ENCODE data around the gene ATP13A4. TPM values are rescaled to one million over a fixed set of nuclear protein-coding genes. Genes with fewer than 3 reads are reported as not detected.

The ATP13A4 gene
- total and polyA plus RNA-seq, 2 of the 8 experiments (the other 6 are each of a cell fraction or from before 2014, with no cell fraction given), result 0.12 TPM; not detected in 1

DNA sequence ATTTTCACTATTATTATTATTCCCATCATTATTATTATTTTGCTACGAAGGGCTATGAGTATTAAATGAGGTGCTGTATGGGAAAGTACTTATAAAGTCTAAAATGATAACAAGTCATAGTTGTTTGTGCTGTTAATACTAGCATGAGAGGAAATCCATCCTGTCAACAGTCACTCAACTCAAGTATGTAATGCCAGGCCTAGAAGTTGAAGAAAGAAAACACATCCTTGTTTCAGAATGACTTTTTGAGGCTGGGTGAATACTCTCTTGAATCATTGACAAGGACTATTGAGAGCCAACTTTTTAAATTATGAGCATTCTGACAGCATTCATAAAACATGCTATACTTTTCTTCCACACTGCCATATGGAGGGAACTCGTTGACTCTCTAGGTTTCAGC is 115.3 kb downstream of the ATP13A4 start:
- H3K36me3 ChIP-seq (ENCODE audit: control insufficient read depth in 2 of 4, insufficient read depth in 4 of 4, low read length in 3 of 4), result no peaks in the 10 kb centered on the region
- H3K79me1 ChIP-seq (ENCODE audit: low read depth, low read length), result no peaks in the 10 kb centered on the region
- H3K56ac ChIP-seq (replicated peaks; ENCODE audit: insufficient read length, low read depth, low read length), result no peak overlapping the region
- no peak overlapping the region for H2AK5ac ChIP-seq (ENCODE audit: low read depth, low read length)
- ChIA-PET POLR2A (ENCODE audit: partially characterized antibody) (no interaction called here), CTCF (ENCODE audit: partially characterized antibody) (no interaction called here)
- no peaks in the 10 kb centered on the region for H3K23me2 ChIP-seq (ENCODE audit: low read depth, low read length)
- H4K91ac ChIP-seq (replicated peaks; ENCODE audit: insufficient read length, low read length), result no peak overlapping the region
- no peaks in the 10 kb centered on the region for H4K20me1 ChIP-seq (replicated peaks in 1 of 2; ENCODE audit: control insufficient read depth in 1 of 2, insufficient read depth in 2 of 2, low read length in 2 of 2)
- H3K23ac ChIP-seq (ENCODE audit: insufficient read length), result no peak overlapping the region
- no peak overlapping the region for H2BK5ac ChIP-seq (ENCODE audit: low read depth, low read length)
- FAIRE-seq, result no peak
- no peak overlapping the region for H2AFZ ChIP-seq (ENCODE audit: low read length)
- H2BK15ac ChIP-seq (ENCODE audit: low read length), result no peak overlapping the region
- no peak overlapping the region for H3K9ac ChIP-seq (replicated peaks in 1 of 4; ENCODE audit: extremely low read depth in 1 of 4, low read depth in 3 of 4, low read length in 3 of 4)
- H3K27me3 ChIP-seq (replicated peaks in 1 of 4; ENCODE audit: control insufficient read depth in 3 of 4, extremely low read depth in 1 of 4, insufficient read depth in 3 of 4, low read length in 3 of 4), result no peaks in the 10 kb centered on the region
- H2BK12ac ChIP-seq (ENCODE audit: low read depth, low read length), result no peak overlapping the region
- no peak overlapping the region for H3K4me3 ChIP-seq (ENCODE audit: extremely low read depth in 1 of 4, insufficient read depth in 2 of 4, low read depth in 3 of 4, low read length in 4 of 4)
- no peaks in the 10 kb centered on the region for H3K4me1 ChIP-seq (replicated peaks in 1 of 4; ENCODE audit: control insufficient read depth in 3 of 4, insufficient read depth in 4 of 4, low read length in 3 of 4)
- no peak overlapping the region for H3K27ac ChIP-seq (ENCODE audit: low read depth, low read length)
- 88% methylated on average over 2 of the region's 2 CpGs; no CpG with 5 or more reads in 1 of the 2 experiments for WGBS, 2 experiments (ENCODE audit: extremely low coverage in 1 of 2, insufficient coverage in 1 of 2, insufficient read length in 1 of 2, insufficient replicate concordance in 2 of 2, low coverage in 1 of 2, low lambda C conversion rate in 2 of 2, missing lambda C conversion rate in 1 of 2)
- no peak overlapping the region for H2BK20ac ChIP-seq (ENCODE audit: low read length)
- no peak overlapping the region for H4K5ac ChIP-seq (ENCODE audit: insufficient read length, low read depth, low read length)
- no peak for TF ChIP-seq SUZ12 (IDR thresholded peaks at IDR 0.05; ENCODE audit: low read length)
- no peak overlapping the region for H3K4me2 ChIP-seq (ENCODE audit: insufficient read depth in 1 of 2, low read depth in 2 of 2, low read length in 2 of 2)
- no peak overlapping the region for H3K4ac ChIP-seq (replicated peaks; ENCODE audit: insufficient read length, low read depth, low read length)
- no peak for DNase-seq (ENCODE audit: low read depth in 1 of 2, low spot score in 2 of 2)
- no peak overlapping the region for H3K14ac ChIP-seq (ENCODE audit: insufficient read length)
- no peak overlapping the region for H4K8ac ChIP-seq (ENCODE audit: extremely low read depth, insufficient read depth, low read length)
- no peak overlapping the region for H3K18ac ChIP-seq (ENCODE audit: extremely low read depth, low read length)
- no peaks in the 10 kb centered on the region for H3K79me2 ChIP-seq (ENCODE audit: control insufficient read depth in 1 of 2, insufficient read depth in 2 of 2, low read length in 2 of 2)
- no peak overlapping the region for H2BK120ac ChIP-seq (replicated peaks; ENCODE audit: low read depth, low read length)
- no peaks in the 10 kb centered on the region for H3K9me3 ChIP-seq (ENCODE audit: insufficient read depth in 2 of 2, low read depth in 1 of 2, low read length in 1 of 2)
